ENCODE measurements around the gene PRKD1.

DNA sequence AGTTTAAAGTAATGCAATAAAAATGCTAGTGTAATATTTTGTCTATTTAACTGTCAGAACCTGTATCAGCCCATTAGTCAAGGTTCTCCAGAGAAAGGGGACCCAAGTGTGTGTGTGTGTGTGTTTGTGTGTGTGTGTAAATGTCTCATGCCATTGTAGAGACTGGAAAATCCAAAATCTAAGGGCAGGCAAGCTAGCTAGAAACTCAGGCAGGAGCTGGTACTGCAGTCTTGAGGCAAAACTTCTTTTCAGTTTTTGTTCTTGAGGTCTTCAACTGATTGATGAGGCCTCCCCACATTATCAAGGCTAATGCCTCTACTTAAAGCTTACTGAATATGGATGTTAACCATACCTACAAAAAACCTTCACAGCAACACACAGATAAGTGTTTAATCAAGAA lies 126.7 kb downstream of the PRKD1 start:
- TF ChIP-seq, protein P1, sequence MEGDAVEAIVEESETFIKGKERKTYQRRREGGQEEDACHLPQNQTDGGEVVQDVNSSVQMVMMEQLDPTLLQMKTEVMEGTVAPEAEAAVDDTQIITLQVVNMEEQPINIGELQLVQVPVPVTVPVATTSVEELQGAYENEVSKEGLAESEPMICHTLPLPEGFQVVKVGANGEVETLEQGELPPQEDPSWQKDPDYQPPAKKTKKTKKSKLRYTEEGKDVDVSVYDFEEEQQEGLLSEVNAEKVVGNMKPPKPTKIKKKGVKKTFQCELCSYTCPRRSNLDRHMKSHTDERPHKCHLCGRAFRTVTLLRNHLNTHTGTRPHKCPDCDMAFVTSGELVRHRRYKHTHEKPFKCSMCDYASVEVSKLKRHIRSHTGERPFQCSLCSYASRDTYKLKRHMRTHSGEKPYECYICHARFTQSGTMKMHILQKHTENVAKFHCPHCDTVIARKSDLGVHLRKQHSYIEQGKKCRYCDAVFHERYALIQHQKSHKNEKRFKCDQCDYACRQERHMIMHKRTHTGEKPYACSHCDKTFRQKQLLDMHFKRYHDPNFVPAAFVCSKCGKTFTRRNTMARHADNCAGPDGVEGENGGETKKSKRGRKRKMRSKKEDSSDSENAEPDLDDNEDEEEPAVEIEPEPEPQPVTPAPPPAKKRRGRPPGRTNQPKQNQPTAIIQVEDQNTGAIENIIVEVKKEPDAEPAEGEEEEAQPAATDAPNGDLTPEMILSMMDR (IDR thresholded peaks at IDR 0.05): peak in 1 of 3 experiments; percentile 26
- TF ChIP-seq POLR2A (IDR thresholded peaks at IDR 0.05): no peak
